ENCODE measurements around the gene METTL26.

The METTL26 gene

GRCh38 chr16:591231-591630 lies 44.9 kb downstream of the METTL26 start:
- H3K4me3 ChIP-seq (ENCODE audit: extremely low read depth, insufficient read depth, low read length, poor library complexity, severe bottlenecking), result peak overlapping the region; percentile 78
- H3K9me3 ChIP-seq (ENCODE audit: control insufficient read depth, low read length), result no peaks in the 10 kb centered on the region
- H3K27ac ChIP-seq (ENCODE audit: low read depth, low read length, severe bottlenecking), result no peak overlapping the region
- WGBS, 2 experiments (ENCODE audit: insufficient coverage in 2 of 2), result 77 to 96% methylated on average over 5 to 6 of the region's 8 CpGs
- peaks cover 5% of the 10 kb centered on the region for H3K36me3 ChIP-seq (ENCODE audit: control insufficient read depth, insufficient read depth, low read length)
- H3K4me1 ChIP-seq (ENCODE audit: control insufficient read depth, insufficient read depth, low read length, poor library complexity, severe bottlenecking), result peaks cover 11% of the 10 kb centered on the region

DNA sequence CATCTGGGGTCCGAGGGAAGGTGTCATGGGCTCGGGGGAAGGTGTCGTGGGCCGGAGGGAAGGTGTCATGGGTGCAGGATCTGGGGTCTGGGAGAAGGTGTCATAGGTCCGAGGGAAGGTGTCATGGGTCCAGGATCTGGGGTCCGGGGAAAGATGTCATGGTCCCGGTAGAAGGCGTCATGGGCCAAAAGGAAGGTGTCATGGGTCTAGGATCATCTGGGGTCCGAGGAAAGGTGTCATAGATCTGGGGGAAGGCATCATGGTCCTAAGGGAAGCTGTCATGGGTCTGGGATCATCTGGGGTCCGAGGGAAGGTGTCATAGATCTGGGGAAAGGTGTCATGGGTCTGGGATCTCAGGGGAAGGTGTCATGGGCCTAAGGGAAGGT lies 45.3 kb downstream of the METTL26 start:
- H3K4me3 ChIP-seq (ENCODE audit: extremely low read depth, insufficient read depth, low read length, poor library complexity, severe bottlenecking), result peak overlapping the region; percentile 78
- peaks cover 5% of the 10 kb centered on the region for H3K36me3 ChIP-seq (ENCODE audit: control insufficient read depth, insufficient read depth, low read length)
- no peaks in the 10 kb centered on the region for H3K9me3 ChIP-seq (ENCODE audit: control insufficient read depth, low read length)
- 61 to 79% methylated on average over 8 to 10 of the region's 10 CpGs for WGBS, 2 experiments (ENCODE audit: insufficient coverage in 2 of 2)
- no peak overlapping the region for H3K27ac ChIP-seq (ENCODE audit: low read depth, low read length, severe bottlenecking)
- peaks cover 11% of the 10 kb centered on the region for H3K4me1 ChIP-seq (ENCODE audit: control insufficient read depth, insufficient read depth, low read length, poor library complexity, severe bottlenecking)

DNA sequence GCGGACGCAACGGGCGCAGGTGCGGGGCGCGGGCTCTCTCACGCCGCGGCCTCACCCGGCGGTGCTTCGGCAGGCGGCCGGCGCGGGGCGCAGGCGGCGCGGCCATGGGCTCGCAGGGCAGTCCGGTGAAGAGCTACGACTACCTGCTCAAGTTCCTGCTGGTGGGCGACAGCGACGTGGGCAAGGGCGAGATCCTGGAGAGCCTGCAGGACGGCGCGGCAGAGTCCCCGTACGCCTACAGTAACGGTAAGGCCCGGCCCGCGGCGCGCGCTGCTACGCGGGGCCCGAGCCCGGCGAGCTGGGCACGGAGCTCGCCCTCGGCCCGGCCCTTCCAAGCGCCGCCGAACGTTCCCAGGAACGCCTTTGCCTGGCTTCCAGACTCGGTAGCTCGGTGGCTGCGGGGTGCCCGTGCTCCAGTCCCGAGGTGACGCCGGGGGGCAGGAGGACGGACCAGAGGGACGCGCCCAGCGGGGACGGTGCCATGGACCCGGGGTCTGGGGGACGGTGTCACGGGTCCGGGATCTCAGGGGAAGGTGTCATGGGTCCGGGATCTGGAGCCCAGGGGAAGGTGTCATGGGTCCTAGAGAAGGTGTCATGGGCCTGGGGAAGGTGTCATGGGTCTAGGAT lies 45.8 kb downstream of the METTL26 start:
- peaks cover 11% of the 10 kb centered on the region for H3K4me1 ChIP-seq (ENCODE audit: control insufficient read depth, insufficient read depth, low read length, poor library complexity, severe bottlenecking)
- WGBS, 2 experiments (ENCODE audit: insufficient coverage in 2 of 2), result 1 to 2% methylated on average over 57 to 70 of the region's 71 CpGs
- H3K4me3 ChIP-seq (ENCODE audit: extremely low read depth, insufficient read depth, low read length, poor library complexity, severe bottlenecking), result peak overlapping the region; percentile 78
- peaks cover 5% of the 10 kb centered on the region for H3K36me3 ChIP-seq (ENCODE audit: control insufficient read depth, insufficient read depth, low read length)
- H3K9me3 ChIP-seq (ENCODE audit: control insufficient read depth, low read length), result no peaks in the 10 kb centered on the region
- peak overlapping the region; percentile 23 for H3K27ac ChIP-seq (ENCODE audit: low read depth, low read length, severe bottlenecking)

- Histone ChIP-seq H3K4me1 (ENCODE audit: control insufficient read depth, insufficient read depth, low read length, poor library complexity, severe bottlenecking) (peaks cover 11% of the 10 kb centered on the region), H3K9me3 (ENCODE audit: control insufficient read depth, low read length) (no peaks in the 10 kb centered on the region), H3K4me3 (ENCODE audit: extremely low read depth, insufficient read depth, low read length, poor library complexity, severe bottlenecking) (peak within 1 kb of the TSS; percentile 78), H3K27ac (ENCODE audit: low read depth, low read length, severe bottlenecking) (peak within 1 kb of the TSS; percentile 96), H3K36me3 (ENCODE audit: control insufficient read depth, insufficient read depth, low read length) (peaks cover 5% of the 10 kb centered on the region)
- 0 to 1% methylated on average over 32 to 52 of the region's 67 CpGs for WGBS, 2 experiments (ENCODE audit: insufficient coverage in 2 of 2)
Observed at GRCh38 chr16:589658-590187, 46.4 kb downstream of the METTL26 start, which contains the start of gene RAB40C. TSS of gene RAB40C (plus strand) at chr16:590066. CDS start at chr16:590292, 226 bp downstream.

- H3K4me3 ChIP-seq (ENCODE audit: extremely low read depth, insufficient read depth, low read length, poor library complexity, severe bottlenecking), result peak overlapping the region; percentile 59
- WGBS, 2 experiments (ENCODE audit: insufficient coverage in 2 of 2), result 1% methylated on average over 104 to 106 of the region's 107 CpGs
- peak overlapping the region; percentile 96 for H3K27ac ChIP-seq (ENCODE audit: low read depth, low read length, severe bottlenecking)
- peaks cover 11% of the 10 kb centered on the region for H3K4me1 ChIP-seq (ENCODE audit: control insufficient read depth, insufficient read depth, low read length, poor library complexity, severe bottlenecking)
- no peaks in the 10 kb centered on the region for H3K9me3 ChIP-seq (ENCODE audit: control insufficient read depth, low read length)
- peaks cover 5% of the 10 kb centered on the region for H3K36me3 ChIP-seq (ENCODE audit: control insufficient read depth, insufficient read depth, low read length)
Observed at GRCh38 chr16:588889-589657, 47.0 kb downstream of the METTL26 start.

GRCh38 chr16:588639-588888 lies 47.5 kb downstream of the METTL26 start:
- Histone ChIP-seq H3K36me3 (ENCODE audit: control insufficient read depth, insufficient read depth, low read length) (peaks cover 2% of the 10 kb centered on the region), H3K4me3 (ENCODE audit: extremely low read depth, insufficient read depth, low read length, poor library complexity, severe bottlenecking) (peak overlapping the region; percentile 59), H3K9me3 (ENCODE audit: control insufficient read depth, low read length) (no peaks in the 10 kb centered on the region), H3K4me1 (ENCODE audit: control insufficient read depth, insufficient read depth, low read length, poor library complexity, severe bottlenecking) (peaks cover 11% of the 10 kb centered on the region), H3K27ac (ENCODE audit: low read depth, low read length, severe bottlenecking) (peak overlapping the region; percentile 96)
- WGBS, 2 experiments (ENCODE audit: insufficient coverage in 2 of 2), result 0 to 2% methylated on average over 21 of the region's 21 CpGs

GRCh38 chr16:586645-587590 lies 49.2 kb downstream of the METTL26 start:
- H3K36me3 ChIP-seq (ENCODE audit: control insufficient read depth, insufficient read depth, low read length), result no peaks in the 10 kb centered on the region
- H3K4me3 ChIP-seq (ENCODE audit: extremely low read depth, insufficient read depth, low read length, poor library complexity, severe bottlenecking), result no peak overlapping the region
- WGBS, 2 experiments (ENCODE audit: insufficient coverage in 2 of 2), result 90 to 96% methylated on average over 10 to 14 of the region's 14 CpGs

GRCh38 chr16:586047-586644 lies 50.0 kb downstream of the METTL26 start:
- WGBS, 2 experiments (ENCODE audit: insufficient coverage in 2 of 2), result 73% methylated on average over 15 to 16 of the region's 16 CpGs
- Histone ChIP-seq H3K36me3 (ENCODE audit: control insufficient read depth, insufficient read depth, low read length) (no peaks in the 10 kb centered on the region), H3K4me3 (ENCODE audit: extremely low read depth, insufficient read depth, low read length, poor library complexity, severe bottlenecking) (no peak overlapping the region), H3K9me3 (ENCODE audit: control insufficient read depth, low read length) (no peaks in the 10 kb centered on the region), H3K27ac (ENCODE audit: low read depth, low read length, severe bottlenecking) (no peak overlapping the region), H3K4me1 (ENCODE audit: control insufficient read depth, insufficient read depth, low read length, poor library complexity, severe bottlenecking) (peaks cover 10% of the 10 kb centered on the region)

More at GRCh38 chr16:586645-587590, 49.2 kb downstream of the METTL26 start:
- H3K27ac ChIP-seq (ENCODE audit: low read depth, low read length, severe bottlenecking), result no peak overlapping the region
- H3K9me3 ChIP-seq (ENCODE audit: control insufficient read depth, low read length), result no peaks in the 10 kb centered on the region
- peaks cover 11% of the 10 kb centered on the region for H3K4me1 ChIP-seq (ENCODE audit: control insufficient read depth, insufficient read depth, low read length, poor library complexity, severe bottlenecking)

- Histone ChIP-seq H3K4me3 (ENCODE audit: extremely low read depth, insufficient read depth, low read length, poor library complexity, severe bottlenecking) (no peak overlapping the region), H3K9me3 (ENCODE audit: control insufficient read depth, low read length) (no peaks in the 10 kb centered on the region), H3K36me3 (ENCODE audit: control insufficient read depth, insufficient read depth, low read length) (peaks cover 3% of the 10 kb centered on the region), H3K27ac (ENCODE audit: low read depth, low read length, severe bottlenecking) (no peak overlapping the region), H3K4me1 (ENCODE audit: control insufficient read depth, insufficient read depth, low read length, poor library complexity, severe bottlenecking) (peaks cover 8% of the 10 kb centered on the region)
- 48 to 49% methylated on average over 9 to 10 of the region's 10 CpGs for WGBS, 2 experiments (ENCODE audit: insufficient coverage in 2 of 2)
Observed at GRCh38 chr16:585351-585750, 50.8 kb downstream of the METTL26 start.
